Measurements from ENCODE around the gene CDON. TPM values are rescaled to one million over a fixed set of nuclear protein-coding genes. Genes with fewer than 3 reads are reported as not detected.

Gene CDON
- total RNA-seq, 1 donor from 2014 or later: 71.3 TPM

GRCh38 chr11:126101930-126102283 is 39.2 kb upstream of the CDON start:
- peaks cover 1% of the 10 kb centered on the region for H3K36me3 Mint-ChIP-seq
- Histone ChIP-seq H3K4me1 (peaks cover 72% of the 10 kb centered on the region), H3K9me3 (ENCODE audit: low read depth) (no peaks in the 10 kb centered on the region), H3F3A (ENCODE audit: low read depth) (peaks cover 29% of the 10 kb centered on the region), H3K27me3 (no peaks in the 10 kb centered on the region), H2AFZ (replicated peaks) (no peak overlapping the region), H3K4me3 (no peak overlapping the region), H3K36me3 (no peaks in the 10 kb centered on the region), H3K9ac (no peak overlapping the region), H3K4me2 (peak overlapping the region; percentile 60), H4K20me1 (ENCODE audit: low read depth) (no peaks in the 10 kb centered on the region), H3K79me2 (ENCODE audit: low read depth) (no peaks in the 10 kb centered on the region), H3K27ac (no peak overlapping the region)
- peaks cover 13% of the 10 kb centered on the region for H3K27me3 Mint-ChIP-seq (ENCODE audit: insufficient read depth, low read depth)
- H3K4me3 Mint-ChIP-seq: peak overlapping the region; percentile 75
- DNase-seq (ENCODE audit: low spot score): no peak
- peak overlapping the region; percentile 100 for H3K27ac Mint-ChIP-seq
- H3K4me1 Mint-ChIP-seq: peaks cover 94% of the 10 kb centered on the region
- H3K9me3 Mint-ChIP-seq: no peaks in the 10 kb centered on the region
- TF ChIP-seq EZH2phosphoT487 (IDR thresholded peaks at IDR 0.05): no peak
- no peak for TF ChIP-seq EZH2 (IDR thresholded peaks at IDR 0.05)
- TF ChIP-seq, protein P1, sequence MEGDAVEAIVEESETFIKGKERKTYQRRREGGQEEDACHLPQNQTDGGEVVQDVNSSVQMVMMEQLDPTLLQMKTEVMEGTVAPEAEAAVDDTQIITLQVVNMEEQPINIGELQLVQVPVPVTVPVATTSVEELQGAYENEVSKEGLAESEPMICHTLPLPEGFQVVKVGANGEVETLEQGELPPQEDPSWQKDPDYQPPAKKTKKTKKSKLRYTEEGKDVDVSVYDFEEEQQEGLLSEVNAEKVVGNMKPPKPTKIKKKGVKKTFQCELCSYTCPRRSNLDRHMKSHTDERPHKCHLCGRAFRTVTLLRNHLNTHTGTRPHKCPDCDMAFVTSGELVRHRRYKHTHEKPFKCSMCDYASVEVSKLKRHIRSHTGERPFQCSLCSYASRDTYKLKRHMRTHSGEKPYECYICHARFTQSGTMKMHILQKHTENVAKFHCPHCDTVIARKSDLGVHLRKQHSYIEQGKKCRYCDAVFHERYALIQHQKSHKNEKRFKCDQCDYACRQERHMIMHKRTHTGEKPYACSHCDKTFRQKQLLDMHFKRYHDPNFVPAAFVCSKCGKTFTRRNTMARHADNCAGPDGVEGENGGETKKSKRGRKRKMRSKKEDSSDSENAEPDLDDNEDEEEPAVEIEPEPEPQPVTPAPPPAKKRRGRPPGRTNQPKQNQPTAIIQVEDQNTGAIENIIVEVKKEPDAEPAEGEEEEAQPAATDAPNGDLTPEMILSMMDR (IDR thresholded peaks at IDR 0.05): no peak

DNA sequence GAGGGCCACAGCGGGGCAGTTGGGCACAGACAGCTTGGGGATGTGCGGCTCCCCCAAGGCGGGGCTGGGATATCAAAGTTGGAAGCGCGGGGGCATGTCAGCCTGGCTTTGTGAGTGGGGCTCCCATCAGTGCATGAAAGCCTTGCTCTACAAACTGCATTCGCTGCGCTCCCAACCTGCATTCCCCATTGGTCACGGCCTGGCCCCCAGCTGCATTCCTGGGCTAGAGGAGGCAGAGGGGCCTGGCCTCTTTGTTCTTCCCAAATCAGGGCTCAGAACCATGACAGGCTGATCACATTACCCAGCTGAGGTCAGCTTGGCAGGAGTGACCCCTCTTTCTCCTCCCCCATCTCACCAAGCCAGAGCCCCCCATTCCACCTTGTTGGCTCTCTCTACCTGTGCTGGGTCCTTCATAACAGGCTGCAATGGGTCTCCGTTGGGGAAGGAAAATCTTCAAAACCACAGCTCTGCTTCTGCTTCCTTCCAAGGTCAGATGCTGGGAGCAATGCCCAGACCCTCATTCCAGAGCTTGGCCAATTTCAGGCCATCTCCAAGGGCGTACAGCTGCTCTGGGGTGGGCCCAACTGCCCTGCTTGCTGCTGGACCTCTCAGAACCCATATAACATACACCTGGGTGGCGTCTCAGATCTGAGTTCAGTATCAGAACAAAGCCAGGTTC is 38.7 kb upstream of the CDON start:
- Histone ChIP-seq H3K9ac (no peak overlapping the region), H3K4me1 (peaks cover 72% of the 10 kb centered on the region), H3K4me3 (no peak overlapping the region), H3K36me3 (no peaks in the 10 kb centered on the region), H3K27ac (no peak overlapping the region), H3K79me2 (ENCODE audit: low read depth) (no peaks in the 10 kb centered on the region), H3K9me3 (ENCODE audit: low read depth) (no peaks in the 10 kb centered on the region), H4K20me1 (ENCODE audit: low read depth) (no peaks in the 10 kb centered on the region), H3F3A (ENCODE audit: low read depth) (peaks cover 26% of the 10 kb centered on the region), H3K27me3 (no peaks in the 10 kb centered on the region), H3K4me2 (peak overlapping the region; percentile 60), H2AFZ (replicated peaks) (peak overlapping the region; percentile 56)
- H3K36me3 Mint-ChIP-seq: peaks cover 1% of the 10 kb centered on the region
- peak; percentile 65 for DNase-seq (ENCODE audit: low spot score)
- H3K9me3 Mint-ChIP-seq: no peaks in the 10 kb centered on the region
- peaks cover 90% of the 10 kb centered on the region for H3K4me1 Mint-ChIP-seq
- H3K4me3 Mint-ChIP-seq: peak overlapping the region; percentile 75
- peaks cover 14% of the 10 kb centered on the region for H3K27me3 Mint-ChIP-seq (ENCODE audit: insufficient read depth, low read depth)
- peak overlapping the region; percentile 100 for H3K27ac Mint-ChIP-seq
- TF ChIP-seq, protein P1 (IDR thresholded peaks at IDR 0.05): no peak
- TF ChIP-seq EZH2phosphoT487 (IDR thresholded peaks at IDR 0.05): no peak
- no peak for TF ChIP-seq EZH2 (IDR thresholded peaks at IDR 0.05)

GRCh38 chr11:126100716-126101115 is 38.0 kb upstream of the CDON start:
- no peak for DNase-seq (ENCODE audit: low spot score)
- no peak for TF ChIP-seq EZH2 (IDR thresholded peaks at IDR 0.05)
- TF ChIP-seq, protein P1 (IDR thresholded peaks at IDR 0.05): no peak
- no peak for TF ChIP-seq EZH2phosphoT487 (IDR thresholded peaks at IDR 0.05)
- peak overlapping the region; percentile 100 for H3K27ac Mint-ChIP-seq
- peaks cover 1% of the 10 kb centered on the region for H3K36me3 Mint-ChIP-seq
- Histone ChIP-seq H3F3A (ENCODE audit: low read depth) (peaks cover 26% of the 10 kb centered on the region), H3K4me3 (no peak overlapping the region), H2AFZ (replicated peaks) (peak overlapping the region; percentile 56), H3K4me1 (peaks cover 67% of the 10 kb centered on the region), H3K27ac (no peak overlapping the region), H3K9me3 (ENCODE audit: low read depth) (no peaks in the 10 kb centered on the region), H4K20me1 (ENCODE audit: low read depth) (no peaks in the 10 kb centered on the region), H3K36me3 (no peaks in the 10 kb centered on the region), H3K79me2 (ENCODE audit: low read depth) (no peaks in the 10 kb centered on the region), H3K9ac (no peak overlapping the region), H3K27me3 (no peaks in the 10 kb centered on the region), H3K4me2 (peak overlapping the region; percentile 60)
- peak overlapping the region; percentile 75 for H3K4me3 Mint-ChIP-seq
- H3K4me1 Mint-ChIP-seq: peaks cover 86% of the 10 kb centered on the region
- no peaks in the 10 kb centered on the region for H3K9me3 Mint-ChIP-seq
- peaks cover 16% of the 10 kb centered on the region for H3K27me3 Mint-ChIP-seq (ENCODE audit: insufficient read depth, low read depth)
